Measurements from ENCODE around the gene TMEM80. TPM values are rescaled to one million over a fixed set of nuclear protein-coding genes. Genes with fewer than 3 reads are reported as not detected.
"Not testable (repeated sequence)": the region's sequence is repeated elsewhere in the genome, so short reads cannot be mapped to it uniquely, and the experiment has no call there.

TMEM80 gene
- total RNA-seq: 17.4 and 21.2 TPM in 2 replicates

- Histone ChIP-seq H4K20me1 (ENCODE audit: insufficient read depth, low read length) (peaks cover 38% of the 10 kb centered on the region), H3K4me1 (ENCODE audit: insufficient read depth, low read length) (peaks cover 35% of the 10 kb centered on the region), H2AFZ (ENCODE audit: low read length) (peak within 1 kb of the TSS; percentile 73), H3K4me2 (ENCODE audit: insufficient read depth, low read length) (peak within 1 kb of the TSS; percentile 94), H3K9me3 (ENCODE audit: low read depth, low read length) (no peaks in the 10 kb centered on the region), H3K79me2 (ENCODE audit: insufficient read depth, low read length) (peaks cover 56% of the 10 kb centered on the region), H3K27ac (ENCODE audit: low read depth, low read length) (peak within 1 kb of the TSS; percentile 89), H3K4me3 (ENCODE audit: insufficient read depth, low read length) (peak within 1 kb of the TSS; percentile 91), H3K27me3 (ENCODE audit: insufficient read depth, low read length) (no peaks in the 10 kb centered on the region), H3K36me3 (ENCODE audit: insufficient read depth, low read length) (peaks cover 11% of the 10 kb centered on the region)
- peak; percentile 96 for DNase-seq (ENCODE audit: insufficient read length, low spot score, missing footprints)
- no peak for TF ChIP-seq CTCF (IDR thresholded peaks at IDR 0.05; ENCODE audit: extremely low read depth, low read depth, low read length)
These were observed at the start of gene TMEM80 for GRCh38 chr11:695538-696248. TSS of gene TMEM80 (plus strand) at chr11:695816. CDS start at chr11:695828, 12 bp downstream.

GRCh38 chr11:646214-646613 is 49.4 kb upstream of the TMEM80 start:
- Histone ChIP-seq H3K4me3 (ENCODE audit: insufficient read depth, low read length) (no peak overlapping the region), H3K4me1 (ENCODE audit: insufficient read depth, low read length) (no peaks in the 10 kb centered on the region), H3K36me3 (ENCODE audit: insufficient read depth, low read length) (peaks cover 11% of the 10 kb centered on the region), H3K79me2 (ENCODE audit: insufficient read depth, low read length) (no peaks in the 10 kb centered on the region), H3K9me3 (ENCODE audit: low read depth, low read length) (no peaks in the 10 kb centered on the region), H3K27me3 (ENCODE audit: insufficient read depth, low read length) (no peaks in the 10 kb centered on the region), H3K27ac (ENCODE audit: low read depth, low read length) (no peak overlapping the region), H2AFZ (ENCODE audit: low read length) (no peak overlapping the region), H4K20me1 (ENCODE audit: insufficient read depth, low read length) (peaks cover 4% of the 10 kb centered on the region), H3K4me2 (ENCODE audit: insufficient read depth, low read length) (no peak overlapping the region)
- DNase-seq (ENCODE audit: insufficient read length, low spot score, missing footprints): no peak
- no peak for TF ChIP-seq CTCF (IDR thresholded peaks at IDR 0.05; ENCODE audit: extremely low read depth, low read depth, low read length)

- H3K36me3 ChIP-seq (ENCODE audit: insufficient read depth, low read length): peaks cover 11% of the 10 kb centered on the region
- H3K4me1 ChIP-seq (ENCODE audit: insufficient read depth, low read length): not testable (repeated sequence)
These were observed 47.9 kb upstream of the TMEM80 start for GRCh38 chr11:647672-648158.

GRCh38 chr11:650482-650881 is 45.1 kb upstream of the TMEM80 start:
- Histone ChIP-seq H4K20me1 (ENCODE audit: insufficient read depth, low read length) (no peaks in the 10 kb centered on the region), H3K36me3 (ENCODE audit: insufficient read depth, low read length) (peaks cover 11% of the 10 kb centered on the region), H3K27ac (ENCODE audit: low read depth, low read length) (no peak overlapping the region), H3K4me3 (ENCODE audit: insufficient read depth, low read length) (no peak overlapping the region), H2AFZ (ENCODE audit: low read length) (no peak overlapping the region), H3K9me3 (ENCODE audit: low read depth, low read length) (no peaks in the 10 kb centered on the region), H3K4me2 (ENCODE audit: insufficient read depth, low read length) (no peak overlapping the region), H3K79me2 (ENCODE audit: insufficient read depth, low read length) (no peaks in the 10 kb centered on the region), H3K27me3 (ENCODE audit: insufficient read depth, low read length) (no peaks in the 10 kb centered on the region), H3K4me1 (ENCODE audit: insufficient read depth, low read length) (no peaks in the 10 kb centered on the region)
- peak; percentile 11 for DNase-seq (ENCODE audit: insufficient read length, low spot score, missing footprints)
- no peak for TF ChIP-seq CTCF (IDR thresholded peaks at IDR 0.05; ENCODE audit: extremely low read depth, low read depth, low read length)

More at GRCh38 chr11:647672-648158, 47.9 kb upstream of the TMEM80 start:
- not testable (repeated sequence) for H3K4me3 ChIP-seq (ENCODE audit: insufficient read depth, low read length); H3K9me3 ChIP-seq (ENCODE audit: low read depth, low read length); H3K27ac ChIP-seq (ENCODE audit: low read depth, low read length); H4K20me1 ChIP-seq (ENCODE audit: insufficient read depth, low read length); H3K27me3 ChIP-seq (ENCODE audit: insufficient read depth, low read length); H3K79me2 ChIP-seq (ENCODE audit: insufficient read depth, low read length); H2AFZ ChIP-seq (ENCODE audit: low read length); H3K4me2 ChIP-seq (ENCODE audit: insufficient read depth, low read length)
- peak; percentile 62 for DNase-seq (ENCODE audit: insufficient read length, low spot score, missing footprints)

GRCh38 chr11:653136-653535 is 42.5 kb upstream of the TMEM80 start:
- H3K4me3 ChIP-seq (ENCODE audit: insufficient read depth, low read length); H3K79me2 ChIP-seq (ENCODE audit: insufficient read depth, low read length); H3K4me1 ChIP-seq (ENCODE audit: insufficient read depth, low read length); H4K20me1 ChIP-seq (ENCODE audit: insufficient read depth, low read length); H3K27ac ChIP-seq (ENCODE audit: low read depth, low read length); H3K9me3 ChIP-seq (ENCODE audit: low read depth, low read length); H3K4me2 ChIP-seq (ENCODE audit: insufficient read depth, low read length); H3K27me3 ChIP-seq (ENCODE audit: insufficient read depth, low read length); H2AFZ ChIP-seq (ENCODE audit: low read length): not testable (repeated sequence)
- peak; percentile 29 for DNase-seq (ENCODE audit: insufficient read length, low spot score, missing footprints)
- H3K36me3 ChIP-seq (ENCODE audit: insufficient read depth, low read length): peaks cover 11% of the 10 kb centered on the region

Data from osteoblast (primary cell).